ENCODE data around the gene DPP6.
"Not testable (repeated sequence)": the region's sequence is repeated elsewhere in the genome, so short reads cannot be mapped to it uniquely, and the experiment has no call there.

DPP6 gene

DNA sequence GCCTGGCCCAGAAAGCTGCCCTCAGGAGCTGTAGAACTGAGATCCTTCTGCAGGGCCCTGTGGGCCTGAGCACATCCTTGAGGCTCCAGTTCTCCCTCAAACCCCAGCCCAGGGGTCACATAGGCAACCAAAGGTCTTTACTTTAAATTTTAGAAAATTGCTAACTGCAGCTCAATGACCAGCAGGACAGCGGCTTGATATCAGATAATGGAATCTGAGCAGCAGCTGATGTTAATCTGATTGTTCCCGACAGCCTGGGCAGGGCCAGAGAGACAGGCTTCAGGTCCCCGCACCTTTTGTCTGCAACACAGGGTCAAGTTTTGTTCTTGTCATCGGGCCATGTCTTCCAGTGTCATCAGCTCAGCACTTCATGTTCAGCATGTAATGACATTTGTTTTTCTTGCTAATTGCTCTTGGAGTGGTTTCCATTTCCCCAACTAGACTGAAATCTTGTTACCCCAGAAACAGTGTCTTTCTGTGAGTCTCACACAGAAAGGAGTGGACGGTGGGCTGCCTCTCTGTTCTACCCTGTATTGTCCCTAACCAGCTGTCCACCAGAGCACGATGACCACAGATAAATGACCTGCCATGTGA lies 859.8 kb downstream of the DPP6 start:
- no peak for DNase-seq (ENCODE audit: low read depth)

DNA sequence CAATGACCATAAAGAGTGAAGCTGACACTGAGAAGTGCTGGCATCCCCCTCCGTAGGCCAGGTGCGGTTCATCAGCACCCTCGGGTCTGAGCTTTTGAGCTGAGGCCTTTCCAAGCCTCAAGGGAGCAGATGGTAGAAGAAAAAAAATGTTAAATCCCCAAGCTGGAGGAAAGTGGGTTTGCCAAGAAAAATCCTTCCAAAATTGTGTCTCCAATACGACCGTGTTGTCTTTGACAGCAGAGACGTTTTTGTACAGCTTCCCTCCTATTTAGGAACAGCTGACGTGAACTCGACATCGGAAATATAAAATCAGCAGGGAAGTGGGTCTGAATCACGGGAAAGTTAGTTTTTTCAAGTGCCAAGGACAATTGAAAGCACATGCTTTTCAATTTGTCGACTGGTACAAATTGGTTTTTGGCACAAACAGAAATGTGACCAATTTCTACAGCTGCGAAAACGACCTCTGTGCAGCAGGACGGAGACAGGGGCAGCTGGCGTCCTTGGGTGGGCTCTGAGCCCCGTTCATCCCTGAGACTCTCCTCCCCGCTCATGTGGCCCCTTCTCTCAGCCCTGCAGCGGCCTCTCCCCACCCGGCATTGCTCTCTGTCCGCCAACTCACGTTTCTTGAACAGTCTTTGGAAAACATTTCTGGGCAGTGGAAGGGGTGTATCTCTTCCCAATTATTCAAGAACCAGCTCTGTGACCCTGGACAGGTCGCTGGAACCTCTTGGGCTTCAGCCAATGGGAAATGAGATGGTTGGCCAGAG lies 860.9 kb downstream of the DPP6 start:
- DNase-seq (ENCODE audit: low read depth) = no peak

DNA sequence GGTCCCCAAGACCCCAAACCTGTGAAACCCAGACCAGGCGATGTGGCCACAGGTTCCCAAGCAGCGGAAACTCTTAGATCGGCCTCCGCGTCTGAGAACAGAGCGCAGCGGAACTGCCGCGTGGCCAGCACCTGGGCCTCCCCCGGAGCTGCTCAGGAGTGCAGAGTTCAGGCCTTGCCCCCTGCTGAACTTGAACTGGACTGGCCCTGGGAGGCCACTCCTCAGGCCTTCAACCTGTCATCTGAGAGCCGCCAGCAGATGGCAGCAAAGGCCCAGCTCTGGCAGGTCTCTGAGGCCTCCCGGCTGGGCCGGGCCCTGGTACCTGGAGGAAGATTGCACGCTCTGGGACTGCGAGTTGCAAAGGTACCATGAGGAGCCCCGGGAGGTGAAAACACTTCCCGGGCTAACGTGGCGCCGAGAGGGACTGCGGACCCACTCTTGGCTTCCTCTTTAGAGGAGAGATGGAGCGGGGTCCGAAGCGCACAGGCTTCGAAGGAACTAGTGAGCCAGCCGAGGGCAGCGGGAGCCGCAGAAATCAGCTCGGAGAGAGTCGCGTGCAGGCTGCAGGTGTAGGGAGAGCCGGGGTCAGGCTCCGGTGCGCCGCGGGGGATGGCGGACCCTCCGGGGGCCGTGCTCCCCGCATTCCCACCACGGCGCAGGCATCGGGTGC lies 861.6 kb downstream of the DPP6 start:
- peak; percentile 41 for DNase-seq (ENCODE audit: low read depth)

DNA sequence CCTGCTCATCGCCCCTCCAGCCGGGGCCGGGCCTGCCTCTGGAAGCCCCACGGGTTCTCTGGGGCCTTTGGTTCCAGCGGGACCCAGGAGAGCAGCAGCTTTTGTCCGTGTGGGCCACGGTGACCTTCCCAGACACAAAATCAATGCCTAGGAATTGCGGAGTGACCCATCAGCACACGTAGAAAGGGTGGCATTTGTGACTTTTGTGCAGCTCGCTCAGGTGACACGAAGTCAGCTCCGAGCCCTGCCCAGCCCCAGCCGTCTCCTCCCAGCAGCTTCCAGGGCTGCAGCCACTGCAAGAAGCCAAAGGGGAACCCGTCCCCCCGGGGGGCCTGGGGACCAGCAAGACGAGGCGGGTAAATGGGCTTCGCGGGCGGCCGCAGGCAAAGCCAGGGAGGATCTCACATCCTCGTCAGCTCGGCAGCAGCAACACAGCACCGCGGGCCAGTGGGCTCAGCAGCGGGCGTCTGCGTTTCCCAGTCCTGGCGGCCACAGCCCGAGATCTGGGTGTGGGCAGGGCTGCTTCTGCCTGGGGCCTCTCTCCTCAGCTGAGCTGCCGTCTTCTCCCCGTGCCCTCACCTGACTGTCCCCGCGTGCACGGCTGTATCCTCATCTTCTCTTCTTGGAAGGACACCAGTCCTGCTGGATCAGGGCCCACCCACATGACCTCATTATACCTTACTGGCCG lies 862.3 kb downstream of the DPP6 start:
- DNase-seq (ENCODE audit: low read depth) = no peak

DNA sequence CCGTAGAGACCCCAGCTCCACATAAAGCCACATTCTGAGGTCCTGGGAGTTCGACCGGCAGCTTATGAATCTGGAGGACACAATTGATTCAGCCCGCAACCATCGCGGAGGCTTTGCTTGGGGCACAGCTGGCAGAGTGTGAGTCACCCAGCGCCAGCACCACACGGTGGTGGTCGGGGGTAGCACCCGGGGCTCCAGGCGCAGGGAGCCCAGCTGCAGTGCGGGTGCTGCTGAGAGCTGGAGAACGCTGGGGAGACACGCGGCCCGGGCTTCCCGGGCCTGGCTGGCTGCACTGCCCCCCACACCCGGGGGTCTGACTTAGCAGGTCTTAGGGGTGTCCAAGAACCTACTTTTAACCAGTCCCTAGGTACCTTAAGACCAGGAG lies 862.8 kb downstream of the DPP6 start:
- DNase-seq (ENCODE audit: low read depth) = no peak

DNA sequence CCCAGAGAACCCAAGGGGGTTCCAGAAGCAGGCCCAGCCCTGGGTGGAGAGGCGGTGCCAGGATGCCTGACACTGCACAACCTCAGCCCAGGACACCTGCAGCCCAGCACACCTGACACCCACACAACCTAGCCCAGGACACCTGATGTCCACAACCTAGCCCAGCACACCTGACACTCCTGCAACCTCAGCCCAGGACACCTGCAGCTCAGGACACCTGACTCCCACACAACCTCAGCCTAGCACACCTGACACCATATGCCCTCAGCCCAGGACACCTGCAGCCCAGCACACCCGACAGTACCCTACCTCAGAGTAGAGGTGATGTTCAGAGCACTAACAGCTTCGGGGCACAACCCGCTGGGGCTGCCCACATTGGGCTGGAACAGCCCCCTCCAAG lies 863.4 kb downstream of the DPP6 start:
- DNase-seq (ENCODE audit: low read depth) = no peak

DNA sequence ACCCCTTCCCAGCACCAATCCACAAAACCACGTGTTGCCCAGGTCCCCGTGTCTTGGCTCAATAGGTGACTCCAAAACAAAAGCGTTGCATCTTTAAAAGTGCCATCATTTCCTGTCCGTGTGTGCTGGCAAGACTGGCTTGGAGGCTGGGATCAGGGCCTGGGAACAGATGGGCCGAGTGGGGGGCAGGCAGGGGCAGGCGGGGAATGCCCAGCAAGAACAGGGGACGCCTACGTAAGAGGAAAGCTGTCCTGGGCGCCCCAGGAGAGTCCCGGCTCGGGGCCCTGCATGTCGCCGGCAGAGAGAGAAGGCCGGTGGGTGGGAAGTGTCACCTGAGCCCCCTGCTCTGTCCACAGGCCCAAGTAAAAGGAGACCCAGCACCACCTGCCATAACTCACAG lies 864.2 kb downstream of the DPP6 start:
- DNase-seq (ENCODE audit: low read depth) = no peak

DNA sequence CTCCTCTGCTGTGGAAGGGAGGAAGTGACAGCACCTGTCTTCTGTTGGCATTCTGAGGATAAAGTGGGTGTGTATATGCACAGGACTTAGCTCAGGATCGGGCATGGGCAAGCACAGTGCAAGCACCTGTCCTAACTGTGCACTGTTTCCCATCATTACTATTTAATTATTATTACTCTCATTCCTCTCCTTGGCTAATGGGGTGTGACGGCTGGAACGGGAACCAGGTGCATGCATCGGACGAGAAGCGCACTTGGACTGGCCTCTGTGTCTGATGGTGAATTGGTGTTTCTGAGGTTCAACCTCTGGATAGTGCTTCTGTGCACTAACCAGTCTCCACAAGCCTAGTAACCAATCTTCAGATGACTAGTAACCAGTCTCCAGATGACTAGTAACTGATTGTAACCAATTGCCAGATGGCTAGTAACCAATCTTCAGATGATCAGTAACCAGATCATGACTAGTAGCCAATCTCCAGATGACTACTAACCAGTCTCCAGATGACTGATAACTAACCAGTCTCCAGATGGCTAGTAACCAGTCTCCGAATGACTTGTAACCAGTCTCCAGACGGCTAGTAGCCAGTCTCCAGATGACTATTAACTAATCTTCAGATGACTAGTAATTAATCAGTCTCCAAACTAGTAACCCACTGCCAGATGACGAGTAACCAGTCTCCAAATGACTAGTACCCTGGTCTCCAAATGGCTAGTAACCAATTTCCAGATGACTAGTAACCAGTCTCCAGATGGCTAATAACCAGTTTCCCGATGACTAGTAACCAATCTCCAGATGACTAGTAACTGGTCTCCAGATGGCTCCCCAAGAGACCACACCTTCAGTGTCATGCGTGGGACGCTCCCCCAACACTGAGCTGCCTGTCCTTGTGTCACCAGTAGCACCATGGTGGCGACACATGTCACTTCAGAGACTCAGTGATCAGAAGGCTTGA lies 864.9 kb downstream of the DPP6 start:
- DNase-seq (ENCODE audit: low read depth) = no peak

DNA sequence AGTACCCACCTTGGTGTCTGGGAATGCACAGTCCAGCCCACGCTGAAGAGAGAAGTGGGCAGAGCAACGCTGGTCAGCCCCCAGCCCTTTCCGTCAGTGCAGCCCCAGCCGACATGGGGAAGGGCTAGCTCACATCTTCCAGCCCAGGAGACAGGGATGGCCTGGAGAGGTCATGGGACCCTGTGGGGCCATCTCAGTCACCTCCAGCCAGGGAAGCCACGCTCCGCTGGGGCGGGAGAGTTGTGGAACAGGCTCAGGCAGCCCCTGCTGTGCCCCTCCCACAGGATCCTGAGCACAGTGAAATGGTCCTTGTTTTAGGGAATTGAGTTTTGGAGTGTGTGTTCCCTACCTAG lies 865.6 kb downstream of the DPP6 start:
- no peak for DNase-seq (ENCODE audit: low read depth)

DNA sequence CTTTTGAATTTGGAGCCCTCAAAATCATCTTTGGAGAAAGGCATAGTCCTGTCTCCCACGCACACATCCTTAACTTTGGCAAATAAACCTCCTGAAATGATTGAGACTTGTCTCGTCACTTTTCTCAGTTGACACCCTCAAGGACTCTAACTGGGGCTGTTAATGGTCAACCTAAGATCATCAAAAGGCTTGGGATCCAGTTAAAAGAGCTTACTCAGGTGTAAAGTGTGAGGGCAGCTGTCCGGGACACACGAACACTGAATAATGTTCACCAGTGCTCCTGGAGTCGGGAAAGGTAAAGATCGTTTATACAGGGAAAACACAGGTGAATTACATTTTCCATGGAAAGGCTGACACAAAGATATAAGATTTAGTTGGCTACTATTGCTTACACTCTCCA lies 866.1 kb downstream of the DPP6 start:
- no peak for DNase-seq (ENCODE audit: low read depth)

DNA sequence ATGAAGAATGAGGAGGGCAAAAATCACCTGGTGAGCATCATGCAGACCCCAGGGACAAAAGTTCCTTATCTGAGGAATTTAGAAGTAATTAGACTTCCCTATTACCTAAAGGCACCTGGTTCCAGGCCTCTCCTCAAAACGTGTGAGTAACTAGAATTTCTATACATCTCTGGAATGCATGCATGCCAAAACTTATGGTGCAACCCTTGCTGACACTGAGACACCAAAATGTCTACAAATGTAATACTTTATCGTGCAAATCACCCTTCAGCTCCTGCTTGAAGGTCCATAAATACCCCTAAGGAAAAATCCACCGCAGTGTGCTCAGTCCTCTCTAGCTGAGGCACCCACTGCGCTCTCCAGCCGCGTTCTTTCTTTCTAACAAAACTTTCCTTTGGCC lies 866.5 kb downstream of the DPP6 start:
- DNase-seq (ENCODE audit: low read depth) = no peak

DNA sequence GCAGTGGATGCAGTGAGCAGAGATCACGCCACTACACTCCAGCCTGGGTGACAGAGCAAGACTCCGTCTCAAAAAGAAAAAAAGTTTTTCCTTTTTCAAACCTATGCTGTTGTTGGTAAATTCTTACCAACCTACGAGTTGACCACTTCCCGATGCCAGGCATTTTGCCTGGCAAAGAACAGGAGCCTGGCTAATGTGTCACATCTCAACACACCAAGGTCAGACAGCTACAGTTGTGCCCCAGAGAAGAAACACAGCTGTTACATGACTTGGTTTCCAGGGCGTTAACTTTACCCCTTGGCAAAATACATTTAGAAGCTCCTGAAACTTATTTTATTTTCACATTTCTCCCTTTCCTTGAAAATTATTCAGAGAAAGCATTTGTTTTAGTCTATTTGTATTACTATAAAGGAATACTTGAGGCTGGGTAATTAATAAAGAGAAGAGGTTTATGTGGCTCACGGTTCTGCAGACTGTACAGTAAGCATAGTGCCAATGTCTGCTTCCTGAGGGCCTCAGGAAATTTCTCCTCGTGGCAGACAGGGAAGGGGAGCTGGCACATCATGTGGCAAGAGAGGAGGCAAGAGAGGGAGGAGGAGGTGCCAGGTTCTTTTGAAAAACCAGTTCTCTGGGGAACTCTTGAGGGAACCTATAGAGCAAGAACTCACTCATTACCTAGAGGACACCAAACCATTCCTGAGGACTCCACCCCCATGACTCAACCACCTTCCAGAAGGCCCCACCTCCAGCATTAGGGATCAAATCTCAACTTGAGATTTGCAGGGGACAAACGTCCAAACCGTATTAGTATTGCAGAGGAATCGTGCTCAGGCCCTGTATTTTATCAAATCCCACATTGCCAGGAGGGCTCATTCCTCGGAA lies 867.4 kb downstream of the DPP6 start:
- no peak for DNase-seq (ENCODE audit: low read depth)

DNA sequence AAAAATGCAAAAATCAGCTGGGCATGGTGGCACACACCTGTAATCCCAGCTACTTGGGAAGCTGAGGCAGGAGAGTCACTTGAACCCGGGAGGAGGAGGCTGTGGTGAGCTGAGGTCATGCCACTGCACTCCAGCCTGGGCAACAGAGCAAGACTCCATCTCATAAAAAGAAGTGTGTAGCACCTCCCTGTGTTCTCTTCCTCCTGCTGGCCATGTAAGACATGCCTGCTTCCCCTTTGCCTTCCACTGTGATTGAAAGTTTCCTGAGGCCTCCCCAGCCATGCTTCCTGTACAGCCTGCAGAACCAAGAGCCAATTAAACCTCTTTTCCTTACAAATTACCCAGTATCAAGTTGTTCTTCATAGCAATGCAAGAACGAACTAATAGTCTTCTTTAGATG lies 870.3 kb downstream of the DPP6 start:
- not testable (repeated sequence) for DNase-seq (ENCODE audit: low read depth)

DNA sequence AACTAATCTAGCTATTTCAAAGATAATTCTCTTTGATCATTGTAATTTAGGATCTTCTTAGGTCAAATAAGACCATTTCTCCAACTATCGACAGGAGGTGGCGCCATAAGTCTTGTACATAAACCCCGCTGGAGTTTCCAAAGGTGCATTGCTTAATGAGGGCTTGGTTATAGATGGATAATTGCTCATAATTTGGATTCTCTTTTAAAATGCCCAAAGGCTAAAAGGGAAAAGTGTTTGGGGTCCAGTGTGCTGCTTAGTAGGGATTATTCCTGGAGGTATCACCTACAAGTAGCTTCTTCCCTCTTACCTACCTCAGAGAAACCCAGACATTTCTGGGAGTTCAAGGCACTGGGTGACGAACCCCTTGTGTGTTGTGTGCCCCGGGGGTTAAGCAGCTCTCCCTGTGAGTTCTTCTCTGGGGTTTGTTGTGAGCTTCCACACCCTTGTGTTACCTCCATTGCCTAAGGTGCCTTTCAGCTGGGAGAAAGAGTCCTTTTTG lies 875.5 kb downstream of the DPP6 start:
- DNase-seq (ENCODE audit: low read depth) = peak; percentile 74

DNA sequence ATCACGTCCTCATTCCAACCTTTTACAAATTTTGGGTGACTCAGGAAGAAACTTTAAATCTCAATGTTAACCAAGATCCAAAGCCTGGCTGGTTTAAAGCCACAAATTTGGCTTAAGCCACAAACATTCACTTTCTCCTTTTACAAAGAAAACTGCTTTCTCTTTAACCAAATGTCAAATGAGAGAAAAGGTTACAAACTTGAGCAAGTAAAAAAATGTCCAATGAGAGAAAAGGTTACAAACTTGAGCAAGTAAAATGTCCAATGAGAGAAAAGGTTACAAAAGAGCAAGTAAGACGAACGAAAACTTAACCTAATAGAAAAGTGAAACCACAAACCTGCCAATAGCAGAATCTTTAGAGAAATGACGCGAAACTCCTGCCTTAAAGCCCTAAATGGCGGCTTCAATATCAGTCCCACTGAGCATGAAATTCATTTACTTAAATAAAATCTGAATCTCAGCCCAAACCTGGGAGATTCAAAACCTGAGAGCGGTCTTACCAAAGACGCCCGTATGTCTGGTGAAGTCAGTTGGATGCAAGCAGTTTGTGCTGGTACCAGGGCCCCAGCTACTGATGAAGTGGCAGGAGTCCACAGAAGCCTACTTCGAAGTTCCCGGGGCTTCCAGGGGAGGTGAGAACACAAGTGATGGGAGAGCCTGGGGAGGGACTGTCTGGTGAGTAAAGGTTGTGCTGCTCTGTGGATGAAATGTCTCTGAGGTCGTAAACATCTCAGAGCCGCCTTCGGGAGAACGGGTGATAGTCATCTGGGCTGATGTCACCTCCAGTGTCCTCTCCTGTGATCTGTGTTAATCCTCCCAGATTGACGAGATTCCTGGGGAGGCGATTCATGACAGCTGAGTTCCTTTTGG lies 876.2 kb downstream of the DPP6 start:
- DNase-seq (ENCODE audit: low read depth) = peak; percentile 89

DNA sequence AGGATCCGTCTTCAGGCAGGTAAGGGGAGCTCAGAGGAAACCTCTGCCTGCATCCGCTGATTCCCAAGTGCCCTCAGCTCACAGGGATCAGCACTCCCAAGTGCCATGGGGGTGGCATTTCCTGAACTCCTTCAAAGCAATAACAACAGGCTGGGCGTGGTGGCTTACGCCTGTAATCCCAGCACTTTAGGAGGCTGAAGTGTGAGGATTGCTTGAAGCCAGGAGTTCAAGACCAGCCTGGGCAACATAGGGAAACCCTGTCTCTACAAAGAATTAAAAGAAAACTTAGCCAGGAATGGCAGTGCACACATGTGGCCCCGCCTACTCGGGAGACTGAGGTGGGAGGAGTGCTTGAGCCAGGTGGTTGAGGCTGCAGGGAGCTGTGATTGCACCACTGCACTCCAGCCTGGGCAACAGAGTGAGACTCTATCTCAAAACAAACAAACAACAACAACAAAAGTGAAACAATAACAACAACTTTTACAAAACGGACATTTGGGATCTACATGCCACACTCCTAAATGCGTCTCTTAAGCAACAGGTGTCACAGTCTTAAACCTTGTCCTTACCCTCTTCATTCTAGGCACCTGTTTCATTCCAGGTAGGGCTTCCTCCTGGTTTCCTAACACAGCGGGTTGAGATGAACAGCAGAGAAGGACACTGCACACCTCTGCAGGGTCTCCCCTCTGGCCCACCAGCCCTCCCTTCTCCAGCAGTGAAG lies 877.0 kb downstream of the DPP6 start:
- DNase-seq (ENCODE audit: low read depth) = no peak

DNA sequence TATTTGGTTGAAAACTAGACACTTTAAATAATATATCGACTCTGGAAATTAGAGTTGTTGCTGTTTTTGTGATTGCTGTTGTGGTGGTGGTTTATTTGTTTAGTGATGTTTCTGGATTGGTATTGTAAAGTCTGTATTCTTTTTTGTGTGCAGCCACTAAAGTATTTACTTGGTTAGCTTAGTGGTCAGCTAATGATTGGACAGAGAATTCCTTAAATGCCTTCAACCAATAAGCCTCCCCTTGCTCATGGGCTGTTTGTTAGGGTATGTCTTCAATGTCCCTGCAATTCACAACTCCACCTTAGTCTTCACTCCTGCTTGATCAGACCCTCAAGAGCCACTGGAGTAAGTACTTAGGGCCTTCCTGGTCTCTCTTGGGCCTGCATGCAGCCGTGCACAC lies 879.7 kb downstream of the DPP6 start:
- no peak for DNase-seq (ENCODE audit: low read depth)

DNA sequence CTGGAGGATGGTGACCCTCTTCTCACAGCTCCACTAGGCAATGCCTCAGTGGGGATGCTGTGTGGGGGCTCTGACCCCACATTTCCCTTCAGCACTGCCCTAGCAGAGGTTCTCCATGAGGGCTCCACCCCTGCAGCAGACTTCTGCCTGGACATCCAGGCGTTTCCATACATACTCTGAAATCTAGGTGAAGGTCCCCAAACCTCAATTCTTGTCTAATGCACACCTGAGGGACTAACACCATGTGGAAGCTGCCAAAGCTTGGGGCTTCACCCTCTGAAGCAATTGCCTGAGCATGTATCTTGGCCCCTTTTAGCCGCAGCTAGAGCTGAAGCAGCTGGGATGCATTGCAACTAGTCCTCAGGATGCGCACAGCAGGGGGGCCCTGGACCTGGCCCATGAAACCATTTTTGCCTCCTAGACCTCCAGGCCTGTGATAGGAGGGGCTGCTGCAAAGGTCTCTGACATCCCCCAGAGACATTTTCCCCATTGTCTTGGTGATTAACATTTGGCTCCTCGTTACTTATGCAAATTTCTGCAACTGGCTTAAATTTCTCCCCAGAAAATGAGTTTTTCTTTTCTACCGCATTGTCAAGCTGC lies 882.3 kb downstream of the DPP6 start:
- DNase-seq (ENCODE audit: low read depth) = not testable (repeated sequence)

DNA sequence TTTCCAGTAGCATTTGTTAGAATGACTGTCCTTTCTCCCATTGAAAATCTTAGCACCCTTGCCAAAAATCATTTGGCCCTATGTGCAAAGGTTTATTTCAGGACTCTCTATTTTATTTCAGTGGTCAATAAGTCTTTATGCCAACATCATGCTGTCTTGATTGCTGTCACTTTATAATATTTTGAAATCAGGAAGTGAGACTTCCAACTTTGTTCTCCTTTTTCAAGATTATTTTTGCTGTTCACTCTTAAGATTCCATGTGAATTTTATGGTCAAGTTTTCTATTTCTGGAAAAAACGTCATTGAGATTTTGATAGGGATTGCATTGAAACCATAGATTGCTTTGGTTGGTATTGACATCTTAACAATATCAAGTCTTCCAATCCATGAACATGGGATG lies 885.6 kb downstream of the DPP6 start:
- no peak for DNase-seq (ENCODE audit: low read depth)
